Gastroesophageal sphincter (tissue), 4 donors: Measurements from ENCODE around the gene COPZ1. TPM values are rescaled to one million over a fixed set of nuclear protein-coding genes. Genes with fewer than 3 reads are reported as not detected.
"Not testable (repeated sequence)": the region's sequence is repeated elsewhere in the genome, so short reads cannot be mapped to it uniquely, and the experiment has no call there.

Source experiments
- ATAC-seq: fragments of 150-250 bp; one replicate; pipeline ENCODE4 v1.9.1; 2016; ENCODE audit warnings: mild to moderate bottlenecking, moderate library complexity
- H3K27ac ChIP-seq, 4 donors: fragments of 200-600 bp; sonication (generic) in 3 of 4; 1 replicate in 3 of 4; 2 replicates in 1 of 4; pipeline ENCODE4 v1.5.1; 2016 to 2019
- H3K27me3 ChIP-seq: fragments of 200-600 bp; sonication (generic); one replicate; pipeline ENCODE4 v1.5.1; 2019
- H3K36me3 ChIP-seq, 2 donors: fragments of 200-600 bp; sonication (generic); one replicate each; pipeline ENCODE4 v1.5.1; 2019; ENCODE audit warnings: control low read depth in 1 of 2
- H3K4me1 ChIP-seq, 3 donors: fragments of 200-600 bp; sonication (generic); 1 replicate in 2 of 3; 2 replicates in 1 of 3; pipeline ENCODE4 v1.5.1; 2016 to 2019; ENCODE audit warnings: control low read depth in 2 of 3
- H3K4me3 ChIP-seq, 2 donors: fragments of 200-600 bp; sonication (generic); one replicate each; pipeline ENCODE4 v1.5.1; 2019; ENCODE audit warnings: mild to moderate bottlenecking in 1 of 2, moderate library complexity in 1 of 2
- H3K9me3 ChIP-seq, 3 donors: fragments of 200-600 bp; sonication (generic); one replicate each; pipeline ENCODE4 v1.5.1; 2017 to 2019; ENCODE audit warnings: control low read depth in 2 of 3
- CTCF ChIP-seq, 4 experiments: fragments of 200-600 bp in 2 of 4; fragments of 450-650 bp in 2 of 4; sonication (generic) in 1 of 4; IDR thresholded peaks; one replicate each; pipeline ENCODE4 v1.5.1; 2017 to 2019; ENCODE audit warnings: antibody characterized with exemption in 4 of 4, mild to moderate bottlenecking in 2 of 4, moderate library complexity in 2 of 4
- EP300 ChIP-seq: sonication (generic); formaldehyde crosslinking; IDR thresholded peaks from one replicate; pipeline ENCODE4 v1.6.1; 2017; ENCODE audit warnings: antibody characterized with exemption, mild to moderate bottlenecking
- POLR2A ChIP-seq, 2 donors: fragments of 450-650 bp; IDR thresholded peaks; one replicate each; pipeline ENCODE4 v1.6.1; 2017; ENCODE audit warnings: antibody characterized with exemption in 2 of 2, mild to moderate bottlenecking in 2 of 2, moderate library complexity in 1 of 2
- POLR2AphosphoS5 ChIP-seq: sonication (generic); formaldehyde crosslinking; IDR thresholded peaks from one replicate; pipeline ENCODE4 v1.6.1; 2017; ENCODE audit warnings: antibody characterized with exemption
- WGBS, 2 donors: methylation state at CpG; one replicate each; pipeline ENCODE4 v1.1.5; 2018; ENCODE audit warnings: low coverage in 1 of 2; 5-methylcytosine and 5-hydroxymethylcytosine counted together
- total RNA-seq, 4 donors: library from RNA; depleted of rRNA; stranded (reverse); fragments of >200 nt; gene quantifications; one replicate each; pipeline ENCODE4 v1.1.0, GENCODE V29; 2016

Gene COPZ1
- total RNA-seq, 4 donors from 2014 or later = 47.0 to 138 (median 57.5) TPM

- WGBS, 2 donors = 73 to 82% methylated on average over 4 to 5 of the region's 5 CpGs
- H3K4me3 ChIP-seq = no peak overlapping the region
- no peak for ATAC-seq
- no peaks in the 10 kb centered on the region for H3K36me3 ChIP-seq
- TF ChIP-seq POLR2A (IDR thresholded peaks at IDR 0.05) = no peak
- TF ChIP-seq CTCF (IDR thresholded peaks at IDR 0.05) = no peak
- no peak for TF ChIP-seq POLR2AphosphoS5
- TF ChIP-seq EP300 = no peak
- H3K27me3 ChIP-seq = no peaks in the 10 kb centered on the region
- no peaks in the 10 kb centered on the region for H3K9me3 ChIP-seq
- H3K27ac ChIP-seq = no peak overlapping the region
- peaks cover 0 to 17% (median 8%) of the 10 kb centered on the region in 3 donors for H3K4me1 ChIP-seq
Observed at GRCh38 chr12:54321363-54321762, 3.6 kb upstream of the COPZ1 start.

GRCh38 chr12:54325442-54326109, 645 bp downstream of the COPZ1 start:
- not testable (repeated sequence) for ATAC-seq, H3K9me3 ChIP-seq, H3K27me3 ChIP-seq
- 0 to 51% methylated on average over 5 to 21 of the region's 22 CpGs for WGBS, 2 donors
- H3K27ac ChIP-seq = peak overlapping the region; percentile 77 to 93 (median 90)
- H3K4me3 ChIP-seq = peak overlapping the region; percentile 67 to 99
- peaks cover 0 to 59% (median 26%) of the 10 kb centered on the region in 3 donors for H3K4me1 ChIP-seq
- H3K36me3 ChIP-seq = peaks cover 0 to 12% of the 10 kb centered on the region in 2 donors

DNA sequence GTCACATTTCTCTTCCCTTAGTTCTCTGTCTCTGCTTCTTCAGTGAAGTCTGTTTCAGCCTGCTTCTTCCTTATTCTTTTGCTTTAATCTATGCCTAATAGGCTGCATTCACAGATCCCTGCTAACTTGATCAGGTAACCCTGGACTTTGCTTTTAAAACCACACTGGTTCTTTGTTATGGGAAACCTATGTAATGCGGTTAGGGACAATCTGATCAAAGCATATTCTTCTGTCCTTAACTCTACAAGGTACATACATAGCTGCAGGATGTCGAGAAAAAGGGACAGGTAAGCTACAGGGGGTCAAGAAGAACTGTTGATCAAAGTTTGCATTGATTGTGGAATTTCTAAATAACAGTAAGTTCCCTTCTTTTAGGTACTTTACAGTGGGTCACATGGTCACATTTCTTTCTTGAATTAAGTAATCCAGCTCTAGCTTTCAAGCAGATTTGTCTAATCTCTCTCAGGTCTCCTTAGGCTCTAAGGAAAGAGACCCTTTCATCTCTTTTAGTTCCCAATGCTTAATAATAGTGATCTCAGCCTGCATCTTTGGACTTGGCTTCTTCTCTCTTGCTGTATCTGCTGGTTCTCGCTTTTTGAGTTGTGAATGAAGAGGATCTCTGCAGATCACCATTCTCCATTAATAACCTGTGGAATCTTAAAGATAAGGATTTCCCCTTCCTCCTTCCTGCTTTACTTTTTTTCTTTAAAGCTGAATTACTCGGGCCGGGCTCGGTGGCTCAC, 3.8 kb downstream of the COPZ1 start:
- H3K4me1 ChIP-seq = peaks cover 0 to 91% (median 29%) of the 10 kb centered on the region in 3 donors
- H3K27ac ChIP-seq = no peak overlapping the region
- WGBS, 2 donors = 42 to 69% methylated on average over 2 to 3 of the region's 6 CpGs

DNA sequence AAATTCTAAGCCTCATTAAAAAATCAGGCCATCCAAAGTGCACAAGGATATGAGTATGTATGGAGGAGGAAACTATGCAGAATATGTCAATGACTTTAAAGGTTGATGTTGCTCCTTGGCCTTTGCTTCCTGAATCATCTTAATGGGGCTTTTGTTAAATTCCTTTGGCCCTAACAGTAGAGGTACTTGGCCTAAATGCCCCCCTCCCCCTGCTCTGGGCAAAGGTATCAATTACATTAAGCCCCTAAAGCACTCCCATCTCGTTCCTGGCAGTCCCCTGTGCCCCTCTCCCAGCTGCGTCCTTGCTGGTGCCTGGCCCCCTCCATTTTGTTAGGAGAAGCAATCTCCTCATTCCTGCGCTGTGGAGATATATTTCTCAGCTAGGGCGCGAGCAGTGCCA, 4.8 kb downstream of the COPZ1 start:
- Histone ChIP-seq H3K36me3 (peaks cover 0 to 14% of the 10 kb centered on the region in 2 donors), H3K9me3 (no peaks in the 10 kb centered on the region), H3K4me1 (peaks cover 0 to 95% (median 29%) of the 10 kb centered on the region in 3 donors), H3K4me3 (no peak overlapping the region), H3K27ac (no peak overlapping the region), H3K27me3 (no peaks in the 10 kb centered on the region)
- ATAC-seq = no peak
- TF ChIP-seq EP300 (no peak), CTCF (IDR thresholded peaks at IDR 0.05) (no peak), POLR2AphosphoS5 (no peak), POLR2A (IDR thresholded peaks at IDR 0.05) (no peak)
- WGBS, 2 donors = 59 to 74% methylated on average over 4 to 5 of the region's 5 CpGs

More for the DNA sequence above, 3.8 kb downstream of the COPZ1 start:
- Histone ChIP-seq H3K9me3 (no peaks in the 10 kb centered on the region), H3K36me3 (peaks cover 0 to 14% of the 10 kb centered on the region in 2 donors), H3K4me3 (no peak overlapping the region), H3K27me3 (no peaks in the 10 kb centered on the region)
- ATAC-seq = no peak
- no peak for TF ChIP-seq POLR2AphosphoS5
- TF ChIP-seq POLR2A (IDR thresholded peaks at IDR 0.05) = no peak
- no peak for TF ChIP-seq EP300
- TF ChIP-seq CTCF (IDR thresholded peaks at IDR 0.05) = no peak

DNA sequence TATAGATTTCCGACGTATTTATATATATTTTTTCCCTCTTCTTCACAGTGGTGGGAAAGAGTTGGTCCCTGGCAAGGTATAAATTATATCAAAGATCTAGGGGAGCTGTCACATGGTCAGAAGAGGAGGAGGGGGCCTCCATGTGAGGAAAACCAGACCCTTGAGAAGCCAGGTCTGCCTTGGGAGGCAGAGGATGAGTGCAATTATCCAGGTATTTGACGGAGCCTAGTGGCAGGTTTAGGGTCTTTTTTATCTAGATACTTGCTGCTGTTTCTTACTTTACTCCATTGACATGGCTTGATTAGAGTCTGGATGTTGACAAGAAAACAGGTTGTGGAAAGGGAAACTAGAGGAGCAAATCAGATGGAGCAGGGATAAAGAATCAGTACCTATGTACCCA, 5.5 kb downstream of the COPZ1 start:
- peaks cover 0 to 14% of the 10 kb centered on the region in 2 donors for H3K36me3 ChIP-seq
- peaks cover 0 to 100% (median 29%) of the 10 kb centered on the region in 3 donors for H3K4me1 ChIP-seq
- H3K27ac ChIP-seq = no peak overlapping the region
- TF ChIP-seq POLR2AphosphoS5 = no peak
- no peak for TF ChIP-seq CTCF (IDR thresholded peaks at IDR 0.05)
- no peak for TF ChIP-seq POLR2A (IDR thresholded peaks at IDR 0.05)
- TF ChIP-seq EP300 = no peak
- WGBS, 2 donors = 36 to 63% methylated on average over 3 of the region's 3 CpGs
- no peaks in the 10 kb centered on the region for H3K9me3 ChIP-seq
- no peak overlapping the region for H3K4me3 ChIP-seq
- no peaks in the 10 kb centered on the region for H3K27me3 ChIP-seq
- no peak for ATAC-seq
